ENCODE data around the gene GJD3. TPM values are rescaled to one million over a fixed set of nuclear protein-coding genes. Genes with fewer than 3 reads are reported as not detected.
A peak's percentile ranks its signal among the peaks of the same experiment; 100 is the strongest.

Gene GJD3
- total RNA-seq, 1 experiment from 2014 or later = not detected

DNA sequence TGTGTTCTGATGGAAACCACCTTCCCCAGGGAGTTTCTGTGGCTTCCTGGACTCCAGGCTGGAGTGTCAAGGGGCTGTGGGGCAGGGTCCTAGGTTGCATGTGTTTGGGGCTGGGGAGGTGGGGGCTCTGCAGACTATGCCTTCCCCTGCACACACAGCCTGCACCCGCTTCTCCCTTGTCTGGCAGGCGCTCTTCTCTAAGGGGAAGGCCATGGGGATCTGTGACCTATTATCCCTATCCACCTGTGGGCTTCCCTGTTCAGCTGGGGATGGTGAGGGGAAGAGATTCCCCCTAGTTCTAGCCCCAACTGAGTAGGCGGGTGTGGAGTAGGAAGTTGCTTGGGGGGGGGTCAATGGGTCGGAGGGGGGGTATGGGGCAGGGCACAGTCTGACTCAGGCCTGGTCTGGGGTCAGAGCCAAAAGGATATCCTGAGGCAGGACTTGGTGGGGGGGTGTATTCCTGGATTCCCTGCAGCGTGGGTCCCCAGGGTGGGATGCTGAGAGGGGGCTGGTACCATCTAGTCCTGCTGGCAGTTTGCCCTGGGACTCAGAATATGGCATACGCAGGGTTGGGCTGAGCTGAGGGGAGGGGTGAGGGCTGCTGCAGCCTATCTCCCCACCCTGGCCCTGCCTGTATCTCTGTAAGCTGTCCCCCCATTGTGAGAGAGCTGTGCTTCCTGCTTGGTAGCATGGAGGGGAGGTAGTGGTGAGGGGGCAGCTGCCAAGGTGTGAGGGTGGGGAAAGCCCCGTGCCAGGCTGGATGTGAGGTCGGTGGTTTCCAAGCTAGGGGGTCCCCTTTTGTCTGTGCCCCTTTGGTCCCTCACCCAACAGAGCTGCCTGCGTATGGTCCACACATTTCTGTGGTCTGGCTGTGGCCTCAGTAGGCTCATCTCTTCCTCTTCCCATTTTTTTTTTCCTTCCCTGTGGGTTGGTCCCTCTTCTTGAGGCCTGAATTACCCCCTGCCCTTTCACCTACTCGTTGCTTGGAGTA lies 40.9 kb downstream of the GJD3 start:
- peak; percentile 75 for DNase-seq (ENCODE audit: low read depth)

DNA sequence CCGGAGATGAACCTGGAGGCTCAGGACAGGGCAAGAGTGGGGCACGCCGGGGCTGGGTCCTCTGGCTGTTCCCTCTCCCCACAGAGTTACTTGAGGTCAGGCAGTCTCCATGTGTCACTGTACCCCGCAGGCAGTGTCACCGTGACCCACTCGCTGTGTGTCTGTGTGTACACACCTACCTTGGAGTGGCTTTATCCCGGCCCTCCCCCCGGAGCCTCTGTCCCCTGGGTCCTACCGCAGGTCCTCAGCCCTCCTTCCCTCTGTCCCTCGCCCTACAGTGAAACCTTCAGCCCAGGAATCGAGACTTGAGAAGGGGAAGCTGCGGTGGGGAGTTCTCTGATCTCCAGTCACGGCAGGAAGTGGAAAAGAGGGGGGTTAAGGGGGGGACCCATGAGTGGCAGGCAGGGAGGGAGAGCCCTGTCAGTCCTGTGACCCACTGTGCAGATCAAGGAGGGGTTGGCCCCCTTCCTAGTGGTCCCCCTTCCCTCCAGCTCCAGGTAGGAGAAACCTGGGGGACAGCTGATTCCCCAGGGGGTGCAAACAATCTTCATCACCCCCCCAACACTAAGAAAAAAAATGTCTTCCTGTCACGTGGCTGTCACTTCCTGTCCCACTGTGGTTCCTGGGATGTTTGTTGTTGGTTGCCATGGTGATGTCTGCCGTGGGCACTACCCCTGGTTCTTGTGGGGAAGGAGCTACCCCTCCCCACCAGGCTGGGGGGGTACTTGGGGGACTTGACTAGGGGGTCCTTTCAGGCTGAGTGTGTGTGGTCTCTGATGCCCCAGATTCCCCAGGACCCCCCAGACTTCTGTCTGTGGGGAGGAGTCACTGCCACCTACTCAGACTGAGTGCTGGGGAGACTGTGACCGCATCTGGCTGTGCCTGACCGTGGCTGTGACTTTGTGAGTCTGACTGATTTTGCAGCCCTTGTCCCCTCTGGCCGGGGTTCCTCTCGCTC lies 41.9 kb downstream of the GJD3 start:
- peak; percentile 95 for DNase-seq (ENCODE audit: low read depth)

DNA sequence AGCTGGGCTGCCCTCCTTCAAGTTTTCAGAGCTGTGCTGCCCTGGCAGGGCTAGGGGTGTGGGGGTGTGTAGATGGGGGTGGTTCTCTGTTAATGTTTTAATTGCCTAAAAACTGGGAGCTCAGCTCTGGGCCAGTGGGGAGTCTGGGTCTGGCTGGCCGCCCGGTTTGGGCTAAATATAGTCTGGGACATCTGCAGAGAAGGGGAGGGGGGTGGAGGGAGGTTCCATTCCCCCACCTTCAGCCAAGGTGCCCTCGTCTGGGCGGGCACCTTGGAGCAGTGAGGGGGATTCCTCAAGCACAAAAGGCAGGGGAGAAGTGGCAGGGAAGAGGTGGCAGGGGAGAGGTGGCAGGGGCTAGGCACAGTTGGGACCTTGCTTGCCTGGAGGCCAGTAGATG lies 42.6 kb downstream of the GJD3 start:
- DNase-seq (ENCODE audit: low read depth) = peak; percentile 67

DNA sequence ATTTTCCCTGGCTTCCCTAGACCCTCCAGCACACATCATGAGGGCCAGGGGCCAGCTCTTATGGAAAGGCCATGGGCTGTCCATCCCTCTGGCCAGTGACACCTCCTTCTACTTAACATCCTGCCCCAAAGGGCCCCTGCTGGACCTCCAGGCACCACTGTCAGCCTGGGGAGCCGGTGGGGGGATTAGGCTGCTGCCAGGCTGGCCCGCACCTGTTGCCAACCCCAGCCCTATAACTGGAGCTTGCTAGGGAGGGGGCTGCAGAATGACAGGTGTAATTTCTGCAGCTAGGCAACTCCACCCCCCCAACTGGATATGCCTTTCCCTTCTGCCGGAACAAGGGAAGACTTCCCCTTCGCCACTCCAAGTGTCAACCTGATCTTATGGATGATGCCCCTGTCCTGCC lies 43.0 kb downstream of the GJD3 start:
- no peak for DNase-seq (ENCODE audit: low read depth)

DNA sequence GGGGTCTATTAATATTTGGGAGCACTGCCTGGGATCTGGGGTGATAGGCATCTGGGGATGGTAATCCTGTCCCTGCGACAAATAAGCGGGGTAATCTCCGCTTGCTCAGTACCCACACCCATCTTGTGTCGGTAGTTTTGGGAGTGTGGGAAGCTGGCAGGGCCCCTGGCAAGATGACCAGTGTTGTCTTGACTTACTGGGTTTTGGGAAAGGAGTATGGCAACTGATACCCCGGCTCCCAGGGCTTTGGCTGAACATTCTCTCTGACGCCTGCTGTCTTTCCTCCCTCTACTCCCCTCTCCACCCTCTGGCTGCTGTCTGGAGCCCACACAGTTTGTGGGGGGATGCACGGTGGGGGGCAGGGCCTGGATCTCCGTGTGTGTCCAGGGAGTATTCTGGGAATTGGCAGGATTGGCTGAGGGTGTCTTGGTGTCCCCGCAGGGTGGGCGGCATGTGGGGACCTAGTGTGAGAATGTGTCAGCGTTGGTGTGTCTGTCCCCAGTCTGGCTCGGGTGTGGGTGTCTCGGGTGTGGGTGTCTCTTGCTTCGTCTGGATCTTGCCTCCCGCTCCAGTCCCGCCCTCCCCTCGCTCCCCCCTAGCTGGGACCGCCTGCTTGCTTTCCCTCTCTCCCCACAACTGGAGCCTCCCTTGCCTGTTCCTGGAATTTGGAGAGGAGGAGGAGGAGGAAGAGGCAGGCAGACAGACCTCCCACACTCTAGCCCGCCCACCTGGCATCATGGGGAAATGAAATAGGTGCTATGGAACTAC lies 43.6 kb downstream of the GJD3 start:
- no peak for DNase-seq (ENCODE audit: low read depth)

DNA sequence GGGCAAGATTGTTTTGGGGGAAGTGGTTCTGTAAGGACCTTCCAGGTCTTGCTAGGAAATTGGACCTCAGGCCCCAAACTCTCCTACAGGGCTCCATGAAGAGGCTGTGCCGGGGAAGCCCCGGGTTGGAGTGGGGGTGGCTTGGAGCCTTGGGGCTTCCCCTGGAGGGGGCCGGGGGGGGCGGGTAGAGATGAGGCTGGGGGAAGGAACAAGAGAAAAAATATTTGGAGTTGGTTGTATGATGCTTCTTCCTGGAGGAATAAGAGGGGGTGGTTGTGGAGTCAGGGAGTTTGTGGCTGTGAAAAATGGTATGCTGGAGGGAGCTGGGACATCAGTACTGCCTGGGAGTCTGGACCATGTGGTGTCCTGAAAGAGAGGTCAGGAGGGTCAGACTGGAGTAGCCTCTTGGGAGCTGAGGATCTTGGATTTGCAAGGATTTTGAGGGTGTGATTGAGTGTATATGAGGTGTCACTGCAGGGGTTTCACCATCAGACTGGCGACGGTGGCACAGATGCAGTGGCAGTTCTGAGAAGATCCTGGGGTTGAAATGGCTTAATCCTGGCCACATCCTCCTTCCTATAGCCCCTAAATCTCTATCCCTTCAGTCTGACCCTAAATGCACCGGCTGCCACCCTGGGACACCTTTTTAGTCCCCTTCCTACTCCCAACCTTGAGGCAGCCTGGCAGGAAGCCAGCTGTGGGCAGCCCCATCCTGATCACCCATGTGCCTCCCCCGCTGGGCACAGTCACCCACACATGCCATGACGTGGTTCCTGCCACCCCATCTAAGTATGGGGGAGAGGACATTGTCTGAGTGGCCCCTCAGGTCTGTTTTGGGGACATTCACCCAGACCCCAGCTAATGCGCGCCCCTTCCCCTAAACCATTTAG lies 44.6 kb downstream of the GJD3 start:
- DNase-seq (ENCODE audit: low read depth) = no peak

DNA sequence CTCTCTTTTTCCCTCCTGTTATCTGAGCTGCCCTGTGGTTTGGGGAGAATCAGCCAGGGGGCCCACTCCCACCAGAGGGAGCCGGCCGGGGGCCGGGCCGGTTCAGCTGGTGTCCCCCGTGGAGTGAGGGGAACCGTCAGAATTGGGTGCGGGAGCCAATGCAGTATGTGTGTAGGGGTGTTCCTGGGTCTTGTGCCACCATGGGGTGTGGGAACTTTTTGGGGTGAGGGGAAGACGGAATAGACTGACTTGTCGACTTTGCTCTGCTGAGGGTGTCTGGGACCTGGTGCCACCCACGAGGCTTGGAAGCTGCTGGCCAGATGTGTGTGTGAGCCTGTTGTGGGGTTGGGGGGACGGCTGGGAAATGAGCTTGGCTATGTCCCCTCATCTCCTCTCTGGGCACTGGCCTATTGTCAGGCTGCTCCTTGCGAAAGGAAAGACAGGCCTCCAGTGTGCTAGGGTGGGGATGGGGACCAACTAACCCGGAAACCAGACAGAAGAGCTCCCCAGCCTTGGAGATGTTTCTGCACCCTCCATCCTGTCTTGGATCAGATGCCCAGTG lies 45.6 kb downstream of the GJD3 start:
- no peak for DNase-seq (ENCODE audit: low read depth)

DNA sequence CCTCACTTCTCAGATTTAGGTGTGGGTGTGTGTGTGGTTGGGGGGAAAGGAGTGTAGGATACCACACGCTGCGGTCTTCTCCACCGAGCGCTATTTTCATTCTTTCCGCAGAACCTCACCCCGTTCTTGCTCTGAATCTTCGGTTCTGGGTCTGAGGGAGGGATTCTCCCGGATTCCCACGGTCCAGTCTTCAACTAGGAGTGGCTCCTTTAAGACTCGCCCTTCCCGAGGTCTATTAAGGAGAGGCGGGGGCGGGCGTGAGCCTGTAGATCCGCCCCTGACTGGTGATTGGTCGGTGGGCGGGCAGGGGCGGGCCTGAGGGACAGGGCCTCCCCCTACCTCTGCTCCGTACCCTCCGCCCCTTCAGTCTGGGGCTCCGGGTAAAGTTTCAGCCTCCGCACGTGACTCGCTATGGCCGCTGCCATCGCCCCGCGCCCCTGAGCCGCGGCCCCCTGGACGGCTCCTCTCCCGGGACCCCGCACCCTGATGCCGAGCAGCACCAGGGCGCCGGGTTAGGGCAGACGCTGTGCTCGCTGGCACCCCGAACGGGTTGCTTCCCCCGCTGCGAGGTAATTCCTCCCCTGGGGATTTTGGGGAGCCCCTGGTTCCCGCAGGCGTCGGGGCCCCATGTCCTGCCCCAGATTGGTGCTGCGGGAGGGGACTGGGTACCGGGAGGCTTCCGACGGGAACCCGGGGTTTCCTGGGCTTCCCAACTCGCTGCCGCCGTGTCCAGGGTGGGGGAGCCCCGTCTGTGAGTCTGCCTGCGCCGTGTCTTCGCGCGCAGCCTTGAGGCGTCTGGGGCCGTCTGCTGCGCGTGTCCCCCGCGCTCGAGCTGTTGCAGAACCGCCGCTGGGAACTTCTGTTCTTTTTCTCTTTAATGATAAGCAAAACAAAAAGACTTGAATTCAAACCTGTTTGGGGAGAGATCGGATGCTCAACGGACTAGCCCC lies 46.4 kb downstream of the GJD3 start:
- DNase-seq (ENCODE audit: low read depth) = peak; percentile 95

DNA sequence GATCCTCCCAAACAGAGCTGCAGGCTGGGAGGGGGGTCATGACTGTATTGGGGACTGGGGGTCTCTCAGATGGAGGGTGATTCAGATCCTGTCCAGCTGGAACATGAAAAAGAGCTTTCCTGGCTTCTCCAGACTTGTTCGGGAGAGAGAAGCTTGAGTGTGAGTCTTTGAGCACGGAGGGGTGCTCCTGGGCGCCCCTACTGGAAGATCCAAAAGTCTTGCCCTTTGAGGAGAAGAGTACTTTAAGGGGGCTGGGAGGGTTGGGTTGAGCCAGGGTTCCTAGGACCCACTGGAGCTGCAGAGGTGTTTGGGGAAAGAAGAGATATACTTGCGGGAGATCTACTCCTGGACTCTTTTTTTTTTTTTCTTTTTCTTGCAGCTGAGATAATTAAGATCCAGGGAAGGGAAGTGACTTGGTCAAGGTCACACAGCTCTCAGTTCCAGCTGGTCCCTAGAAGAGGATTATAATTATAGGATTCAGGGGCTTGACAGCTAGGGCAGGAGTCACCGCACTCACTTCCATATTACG lies 47.1 kb downstream of the GJD3 start:
- DNase-seq (ENCODE audit: low read depth) = no peak

DNA sequence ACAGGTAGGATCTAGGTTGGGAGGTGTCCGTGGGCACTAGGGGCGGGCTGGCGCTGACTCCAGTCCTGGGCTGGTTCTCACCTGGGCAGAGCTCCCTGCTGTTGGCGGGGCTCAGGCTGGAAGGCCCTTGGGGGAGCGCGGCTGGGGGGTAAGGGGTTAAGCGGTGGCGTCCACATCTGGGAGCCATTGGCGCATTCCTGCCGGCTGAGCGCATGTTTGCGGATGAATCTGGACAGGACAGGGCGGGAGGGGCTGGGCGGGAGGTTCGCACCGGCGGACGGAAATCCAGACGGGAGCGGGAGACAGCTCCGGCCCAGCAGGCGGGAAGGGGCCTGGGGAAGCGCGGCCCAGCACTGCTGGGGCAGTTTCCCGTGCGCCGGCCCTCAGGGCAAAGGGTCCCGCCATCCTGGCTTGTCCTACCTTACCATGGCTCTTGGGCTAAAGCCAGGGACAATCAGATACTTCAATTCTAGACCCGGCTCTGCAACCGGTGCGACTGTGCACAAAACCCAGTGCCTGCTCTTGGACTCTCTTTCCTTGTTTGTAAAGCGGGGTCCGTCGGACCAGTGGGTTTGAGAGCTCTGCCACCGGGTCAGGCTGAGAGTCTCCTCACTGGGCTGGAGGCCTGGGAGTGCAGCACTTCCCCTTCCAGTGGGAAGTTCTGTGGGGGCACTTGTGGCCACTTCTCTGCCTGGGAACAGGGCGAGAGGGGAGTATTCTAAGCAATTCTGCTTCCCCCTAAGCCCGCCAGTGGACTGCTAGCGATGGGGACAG lies 47.8 kb downstream of the GJD3 start:
- no peak for DNase-seq (ENCODE audit: low read depth)

DNA sequence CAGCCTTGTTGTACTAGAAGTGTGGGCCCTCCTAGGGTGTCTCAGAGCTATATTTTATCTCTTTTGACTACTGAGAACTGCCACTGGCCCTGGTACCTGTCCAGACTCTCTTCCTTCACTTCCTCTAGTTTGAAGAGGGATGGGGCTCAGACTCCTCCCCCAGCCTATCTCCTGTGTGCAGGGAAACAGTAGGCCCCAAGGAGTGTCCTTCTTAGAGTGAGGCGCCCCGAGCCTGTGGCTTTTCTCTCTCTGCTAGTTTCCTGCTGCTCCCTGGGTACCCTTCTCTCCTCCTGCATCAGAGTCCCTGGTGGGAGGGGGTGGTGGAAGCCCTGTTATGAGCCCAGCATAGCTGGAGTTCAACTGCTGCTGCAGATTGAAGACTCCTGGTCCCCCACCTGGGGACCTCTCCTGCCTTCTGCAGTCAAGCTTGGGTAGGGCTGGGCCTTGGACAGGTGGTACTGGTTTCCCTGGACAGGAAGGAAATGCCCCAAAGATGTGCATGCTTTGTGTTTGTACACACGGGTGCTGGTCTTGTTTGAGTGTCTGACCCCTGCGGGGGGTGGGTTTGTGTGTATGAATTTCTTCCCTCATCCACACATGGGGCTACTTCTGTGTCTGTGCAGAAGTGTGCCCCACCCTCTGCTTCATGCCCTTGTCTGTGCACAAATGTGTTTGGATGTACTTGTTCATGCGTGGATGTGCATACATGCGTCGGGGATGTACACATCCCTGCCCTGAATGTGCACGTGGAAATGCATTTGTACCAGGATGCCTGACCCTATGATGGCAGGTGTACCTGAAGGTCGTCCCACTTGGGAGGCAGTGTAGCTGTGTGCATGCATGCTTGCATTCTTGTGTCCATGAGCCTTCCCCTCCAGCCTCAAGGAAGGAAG lies 48.6 kb downstream of the GJD3 start:
- no peak for DNase-seq (ENCODE audit: low read depth)

DNA sequence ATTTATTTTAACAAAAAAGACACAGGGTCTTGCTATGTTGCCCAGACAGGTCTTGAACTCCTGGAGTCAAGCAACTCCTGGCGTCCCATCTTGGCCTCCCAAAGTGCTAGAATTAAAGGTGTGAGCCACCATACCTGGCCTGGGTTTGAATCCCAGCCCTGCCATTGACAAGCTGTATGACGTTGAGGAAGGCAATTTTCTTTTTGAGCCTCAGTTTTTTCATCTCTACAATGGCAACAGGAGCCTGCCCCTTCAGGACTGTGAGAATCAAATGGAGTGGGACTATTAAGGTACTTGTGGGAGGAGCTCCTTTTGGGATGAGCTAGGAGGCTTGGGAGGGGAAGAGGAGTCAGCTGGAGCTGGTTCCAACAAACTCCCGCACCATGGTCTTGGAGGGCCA lies 49.3 kb downstream of the GJD3 start:
- DNase-seq (ENCODE audit: low read depth) = no peak

DNA sequence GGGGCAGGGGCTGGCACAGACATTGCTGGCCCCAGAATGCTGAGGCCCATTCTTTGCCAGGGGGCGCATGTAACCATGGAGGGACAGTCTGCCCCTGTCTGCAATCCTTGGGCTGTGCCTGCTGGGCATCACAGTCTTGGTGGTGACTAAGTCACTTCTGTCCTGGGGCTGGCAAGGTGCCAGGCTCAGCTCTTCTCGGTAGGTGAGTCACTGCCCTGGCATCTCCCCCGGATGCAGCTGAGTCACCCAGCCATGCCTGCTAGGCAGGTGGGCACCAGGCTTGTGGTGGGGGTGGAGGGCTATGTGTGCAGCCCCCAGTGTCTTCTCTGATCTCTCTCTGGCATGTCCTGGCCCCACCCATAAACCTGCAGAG lies 50.0 kb downstream of the GJD3 start:
- peak; percentile 96 for DNase-seq (ENCODE audit: low read depth)

DNA sequence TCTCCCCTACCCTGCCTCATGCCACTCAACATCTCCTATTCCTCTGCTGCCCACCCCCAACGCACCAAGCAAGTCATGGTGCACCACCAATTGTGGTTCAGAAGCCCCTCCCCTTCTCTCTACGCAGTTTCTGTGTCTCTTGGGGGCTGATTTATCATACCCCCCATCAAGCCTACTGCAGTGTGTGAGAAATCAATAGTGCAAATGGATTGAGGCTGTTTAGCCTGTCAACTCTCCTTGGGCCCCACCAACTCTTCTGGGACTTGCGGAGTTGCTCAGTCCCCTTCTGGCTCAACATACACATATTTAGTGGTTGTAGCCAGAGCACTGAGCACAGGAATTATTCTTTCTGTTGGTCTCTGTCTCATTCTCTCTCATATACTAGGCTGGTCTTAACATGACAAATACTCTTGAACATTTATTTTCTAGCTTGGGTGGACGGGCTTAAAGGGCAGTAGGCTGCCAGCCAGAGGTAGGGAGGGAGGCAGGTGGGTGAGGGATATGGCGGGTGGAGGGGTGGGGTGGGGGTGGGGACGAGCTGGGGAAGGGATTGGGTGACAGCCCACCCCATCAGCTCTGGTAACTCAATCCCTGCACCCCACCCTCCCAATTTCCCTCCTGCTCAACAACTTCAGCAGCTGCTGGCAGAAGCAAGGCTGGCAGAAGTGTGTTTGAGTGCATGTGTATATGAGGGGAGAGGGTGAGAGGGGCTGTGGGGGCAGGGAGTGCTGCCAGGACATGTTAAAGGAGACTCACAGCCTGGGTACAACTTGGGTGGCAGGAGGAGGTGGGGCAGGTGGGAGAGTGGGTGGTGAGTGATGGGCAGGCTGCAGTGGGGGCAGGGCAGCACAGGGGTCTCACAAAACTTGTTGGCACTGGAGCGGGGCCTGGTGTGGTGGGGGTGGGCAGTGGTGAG lies 50.6 kb downstream of the GJD3 start:
- DNase-seq (ENCODE audit: low read depth) = no peak

Measured in M059J (cell line).